Smooth muscle cell (in vitro differentiated cells): ENCODE results near the gene TMEM176B. TPM values are rescaled to one million over a fixed set of nuclear protein-coding genes. Genes with fewer than 3 reads are reported as not detected.

ENCODE experiments used
- DNase-seq: peaks from one replicate; lab custom pipeline; 2025; ENCODE audit not compliant: unreplicated experiment; lab: John Stamatoyannopoulos, UW
- H2AFZ ChIP-seq: fragments of 200-600 bp; sonication (generic); 2 replicates; pipeline ENCODE4 v1.6.0; 2016; ENCODE audit warnings: antibody characterized with exemption, low read depth, mild to moderate bottlenecking
- H3F3A ChIP-seq: fragments of 200-600 bp; sonication (generic); 2 replicates; pipeline ENCODE4 v1.6.0; 2017; ENCODE audit warnings: antibody characterized with exemption, low read depth
- H3K27ac ChIP-seq: fragments of 200-600 bp; sonication (generic); 2 replicates; pipeline ENCODE4 v1.5.1; 2016; ENCODE audit warnings: low read depth, mild to moderate bottlenecking
- H3K27me3 ChIP-seq: fragments of 200-600 bp; sonication (generic); 2 replicates; pipeline ENCODE4 v1.6.1; 2016; ENCODE audit warnings: low read depth, mild to moderate bottlenecking
- H3K36me3 ChIP-seq: fragments of 200-600 bp; sonication (generic); 2 replicates; pipeline ENCODE4 v1.5.1; 2016; ENCODE audit warnings: low read depth
- H3K4me1 ChIP-seq: fragments of 200-600 bp; sonication (generic); 2 replicates; pipeline ENCODE4 v1.5.1; 2016; ENCODE audit warnings: low read depth
- H3K4me2 ChIP-seq: fragments of 200-600 bp; sonication (generic); 2 replicates; pipeline ENCODE4 v1.6.0; 2016; ENCODE audit warnings: mild to moderate bottlenecking
- H3K4me3 ChIP-seq: fragments of 200-600 bp; sonication (generic); 2 replicates; pipeline ENCODE4 v1.5.1; 2016; ENCODE audit warnings: mild to moderate bottlenecking
- H3K79me2 ChIP-seq: fragments of 200-600 bp; sonication (generic); 2 replicates; pipeline ENCODE4 v1.6.0; 2016; ENCODE audit warnings: low read depth, mild to moderate bottlenecking
- H3K9ac ChIP-seq: fragments of 200-600 bp; sonication (generic); 2 replicates; pipeline ENCODE4 v1.6.0; 2016; ENCODE audit warnings: low read depth
- H3K9me3 ChIP-seq: fragments of 200-600 bp; sonication (generic); replicated peaks from 2 replicates; pipeline ENCODE4 v1.5.1; 2016; ENCODE audit warnings: low read depth
- H4K20me1 ChIP-seq: fragments of 200-600 bp; sonication (generic); 2 replicates; pipeline ENCODE4 v1.6.0; 2016; ENCODE audit warnings: low read depth
- CTCF ChIP-seq: fragments of 200-600 bp; sonication (generic); IDR thresholded peaks from 2 replicates; pipeline ENCODE4 v1.5.1; 2017; ENCODE audit warnings: borderline replicate concordance, mild to moderate bottlenecking, antibody characterized with exemption; ENCODE audit not compliant: insufficient read depth, poor library complexity, severe bottlenecking
- WGBS: methylation state at CpG from one replicate; pipeline ENCODE4 v1.1.7; 2016; ENCODE audit warnings: low lambda C conversion rate; 5-methylcytosine and 5-hydroxymethylcytosine counted together
- polyA plus RNA-seq: library from polyadenylated mRNA; unstranded; fragments of >200 nt; fragmentation: Nextera tagmentation; extraction: Ambion mirVana; gene quantifications from 2 replicates; pipeline ENCODE4 v1.2.1, GENCODE V29; 2016
- total RNA-seq: library from RNA; depleted of rRNA; stranded (reverse); fragments of >200 nt; gene quantifications from 2 replicates; pipeline ENCODE4 v1.2.3, GENCODE V29; 2014

The TMEM176B gene
- total and polyA plus RNA-seq, 2 experiments from 2014 or later = 52.8 to 108 TPM

- Histone ChIP-seq H3F3A (no peaks in the 10 kb centered on the region), H3K4me2 (no peak overlapping the region), H3K36me3 (no peaks in the 10 kb centered on the region), H3K4me1 (no peaks in the 10 kb centered on the region), H3K27ac (no peak overlapping the region), H3K4me3 (no peak overlapping the region), H3K27me3 (no peaks in the 10 kb centered on the region), H2AFZ (no peak overlapping the region), H3K9me3 (no peaks in the 10 kb centered on the region), H4K20me1 (no peaks in the 10 kb centered on the region), H3K79me2 (no peaks in the 10 kb centered on the region), H3K9ac (no peak overlapping the region)
- no peak for TF ChIP-seq CTCF
- DNase-seq = no peak
- 50% methylated on average over 1 of the region's 1 CpG for WGBS
Measured at GRCh38 chr7:150835019-150835418, 34.9 kb upstream of the TMEM176B start.

GRCh38 chr7:150831851-150832250 is 31.7 kb upstream of the TMEM176B start:
- Histone ChIP-seq H3K27me3 (peaks cover 5% of the 10 kb centered on the region), H3K4me1 (no peaks in the 10 kb centered on the region), H3K4me3 (no peak overlapping the region), H3K9me3 (no peaks in the 10 kb centered on the region), H4K20me1 (no peaks in the 10 kb centered on the region), H3K9ac (no peak overlapping the region), H2AFZ (no peak overlapping the region), H3F3A (no peaks in the 10 kb centered on the region), H3K79me2 (no peaks in the 10 kb centered on the region), H3K36me3 (no peaks in the 10 kb centered on the region), H3K27ac (no peak overlapping the region), H3K4me2 (no peak overlapping the region)
- DNase-seq = no peak
- WGBS = 88% methylated on average over 1 of the region's 1 CpG
- TF ChIP-seq CTCF = no peak

- Histone ChIP-seq H3K4me3 (no peak overlapping the region), H3K4me2 (no peak overlapping the region), H3F3A (no peaks in the 10 kb centered on the region), H4K20me1 (no peaks in the 10 kb centered on the region), H3K4me1 (no peaks in the 10 kb centered on the region), H3K79me2 (no peaks in the 10 kb centered on the region), H3K9ac (no peak overlapping the region), H3K9me3 (no peaks in the 10 kb centered on the region), H3K36me3 (no peaks in the 10 kb centered on the region), H3K27ac (no peak overlapping the region), H2AFZ (no peak overlapping the region), H3K27me3 (peaks cover 5% of the 10 kb centered on the region)
- WGBS = 40% methylated on average over 1 of the region's 1 CpG
- DNase-seq = no peak
- no peak for TF ChIP-seq CTCF
Measured at GRCh38 chr7:150830937-150831336, 30.8 kb upstream of the TMEM176B start.

- Histone ChIP-seq H3K27ac (no peak overlapping the region), H3K4me2 (no peak overlapping the region), H3K9me3 (no peaks in the 10 kb centered on the region), H4K20me1 (no peaks in the 10 kb centered on the region), H3K27me3 (peaks cover 5% of the 10 kb centered on the region), H3K4me3 (no peak overlapping the region), H3K4me1 (no peaks in the 10 kb centered on the region), H3K9ac (no peak overlapping the region), H2AFZ (no peak overlapping the region), H3K36me3 (no peaks in the 10 kb centered on the region), H3F3A (no peaks in the 10 kb centered on the region), H3K79me2 (no peaks in the 10 kb centered on the region)
- WGBS = 57% methylated on average over 1 of the region's 1 CpG
- DNase-seq = no peak
- TF ChIP-seq CTCF = no peak
Measured at GRCh38 chr7:150829426-150829825, 29.3 kb upstream of the TMEM176B start.
